Mammary epithelial cell (primary cell): Measurements from ENCODE around the gene CCDC32.

Experiments
- CTCF ChIP-seq, 2 donors: IDR thresholded peaks in 1 of 2; conservative IDR thresholded peaks in 1 of 2; 2 replicates each; pipeline ENCODE4 v1.5.1; 2011 to 2012; ENCODE audit warnings: inconsistent platforms in 2 of 2, low read length in 2 of 2, mild to moderate bottlenecking in 2 of 2, control low read depth in 1 of 2, low read depth in 1 of 2; ENCODE audit not compliant: insufficient read depth in 1 of 2; ENCODE audit errors: extremely low read depth in 1 of 2
- EZH2 ChIP-seq: IDR thresholded peaks from 2 replicates; pipeline ENCODE4 v1.6.1; 2012; ENCODE audit warnings: low read length, inconsistent platforms, borderline replicate concordance

- no peak for TF ChIP-seq CTCF (conservative IDR thresholded peaks at IDR 0.05 in 1 of 2, IDR thresholded peaks at IDR 0.05 in 1 of 2; ENCODE audit: extremely low read depth in 1 of 2, insufficient read depth in 1 of 2, low read depth in 1 of 2, low read length in 2 of 2)
- no peak for TF ChIP-seq EZH2
These were observed 2.3 kb upstream of the CCDC32 start for GRCh38 chr15:40567111-40567510.
